ENCODE measurements around the gene SKI. TPM values are rescaled to one million over a fixed set of nuclear protein-coding genes. Genes with fewer than 3 reads are reported as not detected.
A peak's percentile ranks its signal among the peaks of the same experiment; 100 is the strongest.
"Not testable (repeated sequence)": the region's sequence is repeated elsewhere in the genome, so short reads cannot be mapped to it uniquely, and the experiment has no call there.

Gene SKI
- total RNA-seq, 1 donor from 2014 or later: 19.3 TPM

- DNase-seq: not testable (repeated sequence)
Observed at GRCh38 chr1:2247045-2247394, 18.9 kb downstream of the SKI start.

DNA sequence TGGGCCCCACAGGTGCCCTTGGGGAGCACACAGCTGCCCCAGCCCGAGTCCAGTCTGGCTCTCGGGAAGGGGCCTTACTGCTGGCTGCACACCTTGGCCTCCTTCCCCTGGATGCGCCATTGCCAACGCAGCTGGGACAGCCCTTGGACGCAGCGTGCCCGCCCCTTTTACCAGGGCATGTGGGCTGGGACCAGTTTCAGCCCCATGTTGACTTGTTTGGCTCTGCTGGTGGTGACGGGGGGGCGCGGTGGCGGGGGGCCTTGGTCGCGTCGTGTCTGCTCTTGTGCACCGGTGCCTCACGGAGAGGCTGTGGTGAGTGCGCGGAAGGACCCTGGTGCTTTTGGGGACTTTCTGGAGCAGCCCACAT is 19.6 kb downstream of the SKI start:
- DNase-seq: no peak

GRCh38 chr1:2248127-2248826 is 20.2 kb downstream of the SKI start:
- DNase-seq: no peak

DNA sequence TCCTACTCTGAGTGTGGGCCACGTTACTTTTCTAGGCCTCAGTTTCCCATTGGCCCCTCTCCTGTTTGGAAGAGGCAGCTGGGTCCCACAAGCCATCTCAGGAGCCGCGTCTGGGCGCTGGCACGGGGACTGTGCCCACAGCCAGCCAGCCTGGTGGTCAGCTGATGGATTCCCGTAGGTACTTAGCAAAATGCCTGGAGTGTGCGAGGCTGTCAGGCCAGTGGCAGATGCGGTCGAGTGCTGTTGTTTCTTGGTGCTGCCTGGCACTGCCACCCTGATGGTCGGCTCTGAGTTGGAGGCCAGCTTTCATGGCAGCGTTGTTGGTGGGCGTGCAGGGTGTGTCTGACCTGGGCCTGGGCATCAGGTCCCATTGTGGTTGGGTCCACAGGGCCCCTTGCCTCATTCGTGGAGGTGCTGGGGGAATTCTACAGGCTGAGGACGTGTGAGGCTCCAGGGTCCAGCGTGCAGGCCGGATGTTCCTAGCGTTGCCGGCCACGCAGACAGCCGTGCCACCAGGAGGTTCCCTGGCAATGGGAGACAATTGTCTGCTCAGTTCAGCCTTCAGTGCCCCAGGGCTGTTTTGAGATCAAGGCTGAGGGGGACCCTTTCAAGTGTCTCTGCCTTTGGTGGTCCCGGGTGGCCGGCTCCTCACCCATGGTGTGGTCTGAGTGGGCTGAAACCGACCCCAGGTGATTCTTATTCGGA is 20.9 kb downstream of the SKI start:
- DNase-seq: no peak

DNA sequence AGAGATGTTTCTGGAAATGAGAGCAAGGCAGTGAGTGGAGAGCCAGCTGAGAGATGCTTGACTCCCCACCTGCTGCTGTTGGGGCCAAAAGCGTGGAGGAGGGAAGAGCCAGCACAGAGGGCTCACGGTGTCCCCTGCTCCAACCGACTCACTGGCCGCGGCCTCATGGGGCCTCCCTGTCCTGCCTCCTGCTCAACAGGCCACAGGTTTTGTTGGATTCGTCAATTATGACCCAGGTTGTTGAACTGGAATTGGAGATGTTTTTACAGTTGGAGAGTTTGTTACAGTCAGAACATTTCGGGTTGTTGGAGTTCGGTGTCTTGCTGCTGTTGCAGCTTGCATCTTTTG is 21.4 kb downstream of the SKI start:
- no peak for DNase-seq

DNA sequence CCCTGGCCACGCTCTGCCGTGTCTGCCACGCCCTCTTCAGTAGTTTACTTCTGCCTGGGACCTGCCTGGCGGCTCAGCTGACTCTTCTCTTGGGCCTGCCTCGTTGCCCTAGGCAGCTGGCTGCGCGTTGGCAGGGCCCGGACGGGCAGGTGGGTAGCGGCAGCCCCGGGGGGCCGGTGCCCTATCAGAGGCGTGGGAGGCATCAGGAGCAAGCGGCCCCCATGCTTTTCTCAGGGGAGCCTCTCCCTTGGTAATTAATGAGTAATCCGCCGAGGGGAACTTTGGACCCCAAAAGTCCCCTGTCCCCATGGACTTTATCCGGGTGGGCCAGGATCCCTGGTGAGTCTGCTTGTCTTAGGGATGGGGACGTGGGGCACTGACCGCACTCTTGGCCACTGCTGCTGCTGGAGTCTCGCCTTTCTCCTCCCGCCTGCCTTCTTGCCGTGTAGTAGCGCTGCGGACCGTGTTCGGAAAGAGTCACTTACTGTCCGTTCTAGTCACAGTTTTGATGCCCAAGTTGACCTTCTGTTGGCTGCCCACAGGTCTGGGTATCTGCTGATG is 22.7 kb downstream of the SKI start:
- DNase-seq: no peak

DNA sequence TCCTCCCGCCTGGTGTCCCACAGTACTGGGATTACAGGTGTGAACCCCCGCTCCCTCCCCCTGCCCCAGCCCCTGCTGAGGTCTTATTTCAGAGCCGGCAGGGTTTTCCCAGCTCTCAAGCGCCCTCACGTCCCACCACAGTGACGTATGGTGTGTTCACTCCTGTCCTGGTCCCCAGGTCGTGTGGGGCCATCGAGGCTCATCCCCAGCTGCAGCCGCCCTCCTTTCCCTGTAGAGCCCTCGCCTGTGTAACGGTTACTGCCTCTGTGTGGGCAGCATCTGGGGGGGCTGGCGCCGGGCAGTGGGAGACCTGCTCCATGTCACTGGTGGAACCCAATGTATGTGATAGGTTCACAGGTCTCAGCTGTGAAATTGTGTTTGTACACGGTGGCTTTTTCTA is 23.2 kb downstream of the SKI start:
- DNase-seq: no peak

DNA sequence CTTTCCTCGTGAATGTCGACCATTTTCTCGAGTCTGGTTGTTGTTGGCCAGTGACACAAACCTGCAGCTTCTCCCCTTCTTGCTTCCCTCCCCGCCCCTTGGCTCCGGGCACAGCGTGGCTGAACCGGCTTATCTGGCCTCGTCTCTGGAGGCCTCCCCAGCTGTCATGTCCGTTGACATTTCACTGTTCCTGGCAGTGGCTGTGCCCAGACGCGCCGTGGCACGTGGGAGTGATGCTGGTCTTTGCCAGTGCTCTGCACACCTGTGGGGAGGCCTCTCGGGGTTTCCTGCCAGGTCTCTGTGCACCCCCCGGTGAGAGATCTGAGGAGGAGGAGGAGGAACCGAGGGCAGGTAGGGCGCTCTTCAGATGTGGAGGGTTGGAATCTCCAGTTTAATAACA is 23.7 kb downstream of the SKI start:
- no peak for DNase-seq

DNA sequence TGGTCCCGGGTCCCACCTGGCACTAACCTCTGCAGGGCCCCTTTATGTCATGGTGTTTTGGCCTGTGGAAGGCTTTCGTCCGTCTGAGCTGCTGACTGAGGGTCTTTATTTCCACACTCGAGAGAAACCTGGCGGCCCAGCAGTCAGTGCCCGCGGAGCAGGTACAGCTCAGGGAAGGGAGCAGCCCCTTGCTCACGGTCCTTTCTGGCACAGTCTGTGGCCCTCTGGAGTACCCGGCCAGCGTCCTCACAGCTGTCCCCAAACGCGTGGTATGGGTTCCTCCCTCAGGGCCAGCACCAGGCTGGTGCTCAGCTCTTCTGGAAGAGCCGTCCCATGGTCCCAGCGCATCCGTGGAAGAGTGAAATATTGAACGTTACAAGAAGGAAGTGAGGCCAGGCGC is 24.3 kb downstream of the SKI start:
- DNase-seq: no peak

GRCh38 chr1:2253036-2253796 is 25.1 kb downstream of the SKI start:
- DNase-seq: no peak

DNA sequence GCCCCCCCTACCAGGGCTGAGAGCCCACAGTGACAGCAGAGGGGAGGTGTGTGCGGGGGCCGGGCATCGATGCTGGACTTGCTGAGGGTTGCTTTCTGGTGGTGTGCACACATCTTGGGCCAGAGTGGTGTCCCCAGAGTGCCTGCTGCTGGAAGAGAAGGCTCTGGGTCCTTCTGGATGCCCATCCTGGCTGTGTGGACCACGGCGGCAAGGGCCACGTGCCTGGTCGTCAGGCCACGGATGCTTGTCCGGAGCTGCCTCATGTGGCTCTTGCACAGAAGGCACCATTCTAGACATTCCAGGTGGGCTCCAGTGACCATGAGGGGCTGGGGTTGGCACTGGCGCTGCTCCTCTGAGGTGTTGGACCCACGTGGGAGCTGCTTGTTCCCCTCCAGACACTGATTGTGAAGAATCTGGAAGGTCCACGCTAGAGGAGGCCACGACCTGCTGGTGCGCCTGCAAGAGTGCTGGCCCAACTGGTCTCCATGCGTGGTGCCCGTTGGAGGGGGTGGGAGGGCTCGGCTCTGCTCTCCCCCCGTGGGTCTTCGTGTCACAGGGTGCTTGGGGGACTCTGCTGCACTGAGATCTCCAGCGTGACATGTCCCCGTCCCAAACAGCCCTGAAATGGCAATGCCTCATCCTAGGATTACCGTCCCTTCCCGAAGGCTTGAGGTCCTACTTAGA is 25.8 kb downstream of the SKI start:
- no peak for DNase-seq

DNA sequence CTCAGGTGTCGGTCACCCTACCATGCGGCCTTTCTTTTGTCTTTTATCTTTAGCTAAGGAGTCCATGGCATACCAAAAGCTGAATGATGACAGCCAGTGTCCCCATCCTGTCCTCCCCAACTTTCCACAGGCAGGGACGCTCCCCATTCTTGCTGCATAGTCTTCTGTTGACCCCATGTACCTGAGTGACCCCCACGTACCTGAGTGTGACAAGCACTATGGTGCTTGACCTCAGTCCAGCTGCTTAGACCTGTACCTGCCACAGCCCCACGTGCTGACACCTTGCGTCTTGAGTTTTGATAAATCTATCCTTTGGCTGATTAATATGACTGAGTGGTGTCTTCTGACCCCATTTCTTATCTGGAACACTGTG is 26.9 kb downstream of the SKI start:
- no peak for DNase-seq

GRCh38 chr1:2255420-2256369 is 27.6 kb downstream of the SKI start:
- DNase-seq: no peak

DNA sequence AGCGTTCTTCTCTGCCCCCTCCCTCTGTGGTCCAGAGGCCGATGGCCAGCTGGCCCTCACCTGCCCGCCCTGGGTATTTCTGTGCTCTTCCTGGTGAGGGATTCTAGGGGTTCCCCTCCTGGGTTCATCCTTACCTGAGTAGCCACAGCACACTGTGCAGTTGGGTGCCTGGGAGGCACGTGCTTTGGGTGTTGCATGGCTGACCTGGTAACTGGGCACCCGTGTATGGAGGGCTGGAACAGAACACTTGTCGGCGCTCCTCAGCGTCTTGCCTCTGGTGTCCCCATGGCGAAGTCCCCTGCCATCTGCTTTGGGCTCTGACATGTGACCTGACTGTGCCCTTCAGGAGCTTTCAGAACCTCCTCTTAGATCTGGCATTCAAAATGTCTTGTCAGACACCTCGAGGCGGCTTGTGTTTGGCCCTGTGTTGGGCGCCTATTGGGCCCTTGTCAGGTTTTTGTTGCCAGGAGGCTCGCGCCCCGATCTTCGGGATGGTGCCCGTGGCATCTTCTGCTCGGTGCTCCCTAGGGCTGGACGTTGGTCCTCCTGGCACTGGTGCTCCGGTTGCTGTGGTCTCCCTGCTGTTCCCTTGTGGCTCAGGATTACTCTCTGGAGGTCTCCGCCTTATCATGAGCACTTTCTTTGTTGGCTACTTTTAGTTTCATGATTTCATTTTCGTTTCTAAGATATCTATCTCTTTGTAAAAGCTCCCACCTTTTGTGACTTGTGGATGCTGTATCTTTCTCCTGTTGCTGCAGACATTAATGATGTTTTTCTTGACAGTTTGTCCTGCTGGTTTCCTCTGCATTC is 28.5 kb downstream of the SKI start:
- no peak for DNase-seq

- peak; percentile 80 for DNase-seq
Observed at GRCh38 chr1:2257245-2257627, 29.1 kb downstream of the SKI start.

DNA sequence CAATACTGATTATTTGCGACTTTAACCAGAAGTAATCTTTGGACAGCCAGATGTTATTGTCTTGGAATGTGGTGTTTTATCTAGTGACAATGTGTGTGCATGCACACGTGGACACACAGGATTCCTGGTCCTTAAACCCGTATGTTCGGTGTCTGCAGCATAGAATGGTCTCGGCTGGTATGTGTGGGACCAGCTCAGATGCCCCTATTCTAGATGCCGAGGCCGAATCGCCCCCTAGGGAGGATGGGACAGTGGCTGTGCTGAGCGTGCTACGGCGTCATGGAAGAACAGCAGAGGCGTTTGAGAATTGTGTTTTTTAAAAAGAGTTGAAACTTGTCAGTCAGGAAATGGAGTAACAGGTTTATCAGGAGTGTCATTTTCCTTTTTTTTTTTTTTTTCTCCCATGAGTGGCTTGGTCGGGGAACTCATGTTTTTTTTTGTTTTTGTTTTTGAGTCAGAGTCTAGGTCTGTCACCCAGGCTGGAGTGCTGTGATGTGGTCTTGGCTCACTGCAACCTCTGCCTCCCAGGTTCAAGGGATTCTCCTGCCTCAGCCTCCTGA is 30.1 kb downstream of the SKI start:
- no peak for DNase-seq

- DNase-seq: no peak
Observed at GRCh38 chr1:2258996-2259395, 30.9 kb downstream of the SKI start.

- DNase-seq: peak; percentile 62
Observed at GRCh38 chr1:2259668-2260402, 31.7 kb downstream of the SKI start.

DNA sequence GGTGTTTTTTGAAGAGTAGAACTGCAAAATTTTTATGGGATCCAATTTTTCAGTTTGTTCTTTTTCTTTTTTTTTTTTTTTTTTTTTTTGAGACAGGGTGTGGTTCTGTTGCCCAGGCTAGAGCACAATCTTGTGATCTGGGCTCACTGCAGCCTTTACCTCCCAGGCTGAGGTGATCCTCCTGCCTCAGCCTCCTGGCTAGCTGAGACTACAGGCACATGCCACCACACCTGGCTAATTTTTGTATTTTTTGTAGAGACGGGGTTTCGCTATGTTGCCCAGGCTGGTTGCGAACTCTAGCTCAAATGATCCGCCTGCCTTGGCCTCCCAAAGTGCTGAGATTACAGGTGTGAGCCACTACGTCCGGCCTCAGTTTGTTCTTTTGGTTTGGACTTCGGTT is 32.4 kb downstream of the SKI start:
- not testable (repeated sequence) for DNase-seq

- DNase-seq: no peak
Observed at GRCh38 chr1:2260917-2261316, 32.8 kb downstream of the SKI start.

Measured in occipital lobe (tissue), 2 donors.